PC-9 (cell line): ENCODE results near the gene PCSK5. TPM values are rescaled to one million over a fixed set of nuclear protein-coding genes. Genes with fewer than 3 reads are reported as not detected.

Experiments
- BruUV-seq: library from RNA; stranded (reverse); fragments of 400-500 nt; replicated peaks from 2 replicates; lab custom pipeline; 2021; lab: Mats Ljungman, UMichigan
- CTCF ChIA-PET: fragments of 300-600 bp; sonication (Branson Sonifier 250); formaldehyde crosslinking; loops from one replicate; lab custom pipeline; 2022; ENCODE audit warnings: antibody characterized with exemption; lab: Charles Lee
- POLR2A ChIA-PET: fragments of 300-600 bp; sonication (Branson Sonifier 250); formaldehyde crosslinking; loops from one replicate; lab custom pipeline; 2022; ENCODE audit warnings: antibody characterized with exemption; ENCODE audit not compliant: unreplicated experiment; lab: Charles Lee
- DNase-seq, 2 experiments: peaks; one replicate each; pipeline versions ENCODE4 v3.0.0 to v3.0.0-alpha.2; 2015 to 2022; ENCODE audit warnings: mixed read lengths in 1 of 2
- H2AFZ ChIP-seq: fragments of 200-600 bp; sonication (generic); 2 replicates; pipeline ENCODE4 v1.8.1; 2017; ENCODE audit warnings: antibody characterized with exemption
- H3F3A ChIP-seq: fragments of 200-600 bp; sonication (generic); 2 replicates; pipeline ENCODE4 v1.8.1; 2017; ENCODE audit warnings: antibody characterized with exemption, mild to moderate bottlenecking, low read depth; ENCODE audit not compliant: insufficient read depth
- H3K27ac ChIP-seq: fragments of 200-600 bp; sonication (generic); 2 replicates; pipeline ENCODE4 v1.6.1; 2016; ENCODE audit warnings: mixed run types
- H3K27me3 ChIP-seq: fragments of 200-600 bp; sonication (generic); 2 replicates; pipeline ENCODE4 v1.6.1; 2016; ENCODE audit warnings: low read depth, mixed run types; ENCODE audit not compliant: insufficient read depth
- H3K36me3 ChIP-seq: fragments of 200-600 bp; sonication (generic); 2 replicates; pipeline ENCODE4 v1.6.1; 2016; ENCODE audit warnings: low read depth, mixed run types
- H3K4me1 ChIP-seq: fragments of 200-600 bp; sonication (generic); replicated peaks from 2 replicates; pipeline ENCODE4 v1.6.1; 2016; ENCODE audit warnings: mixed run types; ENCODE audit not compliant: insufficient read depth
- H3K4me2 ChIP-seq: fragments of 200-600 bp; sonication (generic); 2 replicates; pipeline ENCODE4 v1.6.1; 2017; ENCODE audit warnings: mixed run types
- H3K4me3 ChIP-seq: fragments of 200-600 bp; sonication (generic); 2 replicates; pipeline ENCODE4 v1.6.1; 2016; ENCODE audit warnings: mixed run types
- H3K79me2 ChIP-seq: fragments of 200-600 bp; sonication (generic); 2 replicates; pipeline ENCODE4 v1.6.1; 2017; ENCODE audit warnings: low read depth, mixed run types
- H3K9me2 ChIP-seq: fragments of 200-600 bp; sonication (generic); 2 replicates; pipeline ENCODE4 v1.8.1; 2017; ENCODE audit warnings: mild to moderate bottlenecking; ENCODE audit not compliant: insufficient read depth
- H3K9me3 ChIP-seq: fragments of 200-600 bp; sonication (generic); 2 replicates; pipeline ENCODE4 v1.8.1; 2016; ENCODE audit warnings: low read depth; ENCODE audit not compliant: insufficient read depth
- H4K20me1 ChIP-seq: fragments of 200-600 bp; sonication (generic); 2 replicates; pipeline ENCODE4 v1.8.1; 2017; ENCODE audit not compliant: insufficient read depth
- EZH2 ChIP-seq: fragments of 200-600 bp; sonication (generic); IDR thresholded peaks from 2 replicates; pipeline ENCODE4 v1.8.0; 2017; ENCODE audit warnings: antibody characterized with exemption, low read depth
- intact Hi-C: fragments of 100-400 bp; cut with micrococcal nuclease; formaldehyde crosslinking; loops from one replicate; pipeline ENCODE4 v1.10.0; 2022; ENCODE audit not compliant: unreplicated experiment
- total RNA-seq: library from RNA; stranded (reverse); gene quantifications from 2 replicates; pipeline ENCODE4 v1.2.3, GENCODE V29; 2021
- TF ChIP-seq, protein P1 (sequence below): fragments of 200-600 bp; sonication (generic); conservative IDR thresholded peaks from 2 replicates; pipeline ENCODE4 v1.6.1; 2017; ENCODE audit warnings: mixed run types, antibody characterized with exemption, mild to moderate bottlenecking, moderate library complexity

PCSK5 gene
- total RNA-seq, 1 experiment from 2014 or later: 8.2 TPM

DNA sequence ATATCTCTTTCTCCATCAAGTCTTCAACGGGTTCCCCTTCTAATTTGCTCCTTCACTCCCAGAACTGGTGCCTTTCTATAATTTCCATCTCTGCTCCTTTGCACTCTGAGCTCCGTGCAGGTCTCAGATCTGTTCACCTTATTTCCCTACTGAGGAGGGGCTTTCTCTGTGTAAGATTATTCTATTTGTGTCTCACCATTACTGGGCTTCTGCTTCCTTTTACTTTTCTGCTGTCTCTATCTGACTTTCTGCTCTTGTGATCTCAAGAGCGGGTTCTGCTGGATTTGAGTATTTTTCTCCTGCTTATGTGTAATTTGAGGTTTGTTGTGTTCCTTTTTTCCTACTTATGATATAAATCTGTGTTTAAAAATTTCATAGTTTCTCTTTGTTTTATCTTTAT is 117.5 kb downstream of the PCSK5 start:
- Histone ChIP-seq H4K20me1 (no peaks in the 10 kb centered on the region), H3K4me1 (no peaks in the 10 kb centered on the region), H3K4me2 (no peak overlapping the region), H3K79me2 (no peaks in the 10 kb centered on the region), H3K27me3 (no peaks in the 10 kb centered on the region), H3K36me3 (no peaks in the 10 kb centered on the region), H3K9me3 (no peaks in the 10 kb centered on the region), H3K9me2 (no peaks in the 10 kb centered on the region), H3K27ac (no peak overlapping the region), H2AFZ (no peak overlapping the region), H3F3A (no peaks in the 10 kb centered on the region), H3K4me3 (no peak overlapping the region)
- ChIA-PET CTCF (no interaction called here), POLR2A (no interaction called here)
- no peak for DNase-seq
- intact Hi-C loops: no loop called here
- no peak for TF ChIP-seq EZH2
- TF ChIP-seq, protein P1, sequence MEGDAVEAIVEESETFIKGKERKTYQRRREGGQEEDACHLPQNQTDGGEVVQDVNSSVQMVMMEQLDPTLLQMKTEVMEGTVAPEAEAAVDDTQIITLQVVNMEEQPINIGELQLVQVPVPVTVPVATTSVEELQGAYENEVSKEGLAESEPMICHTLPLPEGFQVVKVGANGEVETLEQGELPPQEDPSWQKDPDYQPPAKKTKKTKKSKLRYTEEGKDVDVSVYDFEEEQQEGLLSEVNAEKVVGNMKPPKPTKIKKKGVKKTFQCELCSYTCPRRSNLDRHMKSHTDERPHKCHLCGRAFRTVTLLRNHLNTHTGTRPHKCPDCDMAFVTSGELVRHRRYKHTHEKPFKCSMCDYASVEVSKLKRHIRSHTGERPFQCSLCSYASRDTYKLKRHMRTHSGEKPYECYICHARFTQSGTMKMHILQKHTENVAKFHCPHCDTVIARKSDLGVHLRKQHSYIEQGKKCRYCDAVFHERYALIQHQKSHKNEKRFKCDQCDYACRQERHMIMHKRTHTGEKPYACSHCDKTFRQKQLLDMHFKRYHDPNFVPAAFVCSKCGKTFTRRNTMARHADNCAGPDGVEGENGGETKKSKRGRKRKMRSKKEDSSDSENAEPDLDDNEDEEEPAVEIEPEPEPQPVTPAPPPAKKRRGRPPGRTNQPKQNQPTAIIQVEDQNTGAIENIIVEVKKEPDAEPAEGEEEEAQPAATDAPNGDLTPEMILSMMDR: no peak
- BruUV-seq: no TSS peak

DNA sequence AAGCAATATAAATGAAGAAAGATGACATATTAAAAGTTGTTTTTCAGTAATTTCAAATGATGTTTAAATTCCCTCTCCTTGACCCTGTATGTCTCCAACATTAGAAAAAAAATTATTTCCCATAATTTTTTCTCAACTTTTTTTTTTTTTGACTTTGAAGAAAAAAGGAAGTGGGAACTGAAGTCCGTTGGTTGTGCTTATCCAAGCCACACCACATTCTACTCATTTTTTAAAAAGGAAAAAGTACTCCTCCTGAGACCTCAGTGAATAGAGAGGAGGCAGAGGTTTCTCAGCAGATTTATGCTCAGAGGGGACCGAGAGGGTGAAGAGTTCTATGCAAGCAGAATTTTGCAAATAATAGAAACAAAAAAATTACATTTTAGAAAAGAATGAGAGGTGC is 123.3 kb downstream of the PCSK5 start:
- no peak overlapping the region for H3K4me2 ChIP-seq
- no peaks in the 10 kb centered on the region for H3K4me1 ChIP-seq
- no peak overlapping the region for H3K4me3 ChIP-seq
- BruUV-seq: no TSS peak
- H3K36me3 ChIP-seq: no peaks in the 10 kb centered on the region
- H3K27me3 ChIP-seq: no peaks in the 10 kb centered on the region
- H3K9me2 ChIP-seq: no peaks in the 10 kb centered on the region
- no peak overlapping the region for H3K27ac ChIP-seq
- TF ChIP-seq, protein P1: no peak
- no peak for TF ChIP-seq EZH2
- POLR2A ChIA-PET: interaction anchor here (0.6 kb wide), 1 partner anchor 23 kb away, joined by 7 read pairs; no protein-coding TSS in a partner anchor
- intact Hi-C loops: no loop called here
- H3F3A ChIP-seq: no peaks in the 10 kb centered on the region
- H3K79me2 ChIP-seq: no peaks in the 10 kb centered on the region
- H3K9me3 ChIP-seq: no peaks in the 10 kb centered on the region
- DNase-seq: no peak
- no peaks in the 10 kb centered on the region for H4K20me1 ChIP-seq
- CTCF ChIA-PET: no interaction called here
- H2AFZ ChIP-seq: no peak overlapping the region

DNA sequence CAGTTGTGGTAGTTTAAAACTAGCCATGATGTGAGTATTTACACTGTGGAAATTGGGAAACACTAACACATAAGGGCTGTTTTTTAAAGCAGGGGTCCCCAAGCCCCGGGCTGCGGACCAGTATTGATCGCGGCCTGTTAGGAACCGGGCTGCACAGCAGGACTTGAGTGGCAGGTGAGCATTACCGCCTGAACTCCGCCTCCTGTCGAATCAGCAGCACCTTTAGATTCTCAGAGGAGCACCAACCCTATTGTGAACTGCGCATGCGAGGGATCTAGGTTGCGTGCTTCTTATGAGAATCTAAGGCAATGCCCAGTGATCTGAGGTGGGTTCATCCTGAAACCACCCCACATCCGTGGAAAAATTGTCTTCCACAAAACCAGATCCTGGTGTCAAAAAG is 127.8 kb downstream of the PCSK5 start:
- no peaks in the 10 kb centered on the region for H4K20me1 ChIP-seq
- no TSS peak for BruUV-seq

More for the DNA sequence above, 127.8 kb downstream of the PCSK5 start:
- no peaks in the 10 kb centered on the region for H3K4me1 ChIP-seq
- H3K4me3 ChIP-seq: no peak overlapping the region
- POLR2A ChIA-PET: no interaction called here
- no peak for TF ChIP-seq EZH2
- TF ChIP-seq, protein P1: no peak
- no peaks in the 10 kb centered on the region for H3K9me2 ChIP-seq
- H3K4me2 ChIP-seq: no peak overlapping the region
- no peaks in the 10 kb centered on the region for H3K9me3 ChIP-seq
- H2AFZ ChIP-seq: no peak overlapping the region
- intact Hi-C loops: no loop called here
- DNase-seq: no peak
- H3F3A ChIP-seq: no peaks in the 10 kb centered on the region
- H3K36me3 ChIP-seq: no peaks in the 10 kb centered on the region
- no peaks in the 10 kb centered on the region for H3K27me3 ChIP-seq
- CTCF ChIA-PET: no interaction called here
- H3K27ac ChIP-seq: no peak overlapping the region
- no peaks in the 10 kb centered on the region for H3K79me2 ChIP-seq
